ENCODE measurements around the gene GSTT2.

GSTT2 gene

GRCh38 chr22:24026733-24027132, 46.8 kb downstream of the GSTT2 start:
- H3K4me3 ChIP-seq (ENCODE audit: low read depth, low read length): no peak overlapping the region
- TF ChIP-seq CTCF (IDR thresholded peaks at IDR 0.05; ENCODE audit: low read depth, low read length) (no peak), MAX (IDR thresholded peaks at IDR 0.05; ENCODE audit: low read depth, low read length) (no peak), MYC (IDR thresholded peaks at IDR 0.05; ENCODE audit: low read depth, low read length) (no peak), POLR2A (IDR thresholded peaks at IDR 0.05; ENCODE audit: extremely low read depth, insufficient read length) (no peak)
- no peak for DNase-seq (ENCODE audit: low read depth)

GRCh38 chr22:24027389-24027975, 47.5 kb downstream of the GSTT2 start:
- no peak overlapping the region for H3K4me3 ChIP-seq (ENCODE audit: low read depth, low read length)
- DNase-seq (ENCODE audit: low read depth): no peak

GRCh38 chr22:24027991-24028390, 48.1 kb downstream of the GSTT2 start:
- no peak for TF ChIP-seq CTCF (IDR thresholded peaks at IDR 0.05; ENCODE audit: low read depth, low read length)
- no peak for TF ChIP-seq POLR2A (IDR thresholded peaks at IDR 0.05; ENCODE audit: extremely low read depth, insufficient read length)
- no peak for TF ChIP-seq MYC (IDR thresholded peaks at IDR 0.05; ENCODE audit: low read depth, low read length)
- TF ChIP-seq MAX (IDR thresholded peaks at IDR 0.05; ENCODE audit: low read depth, low read length): no peak
- no peak overlapping the region for H3K4me3 ChIP-seq (ENCODE audit: low read depth, low read length)
- no peak for DNase-seq (ENCODE audit: low read depth)

More at GRCh38 chr22:24027389-24027975, 47.5 kb downstream of the GSTT2 start:
- TF ChIP-seq POLR2A (IDR thresholded peaks at IDR 0.05; ENCODE audit: extremely low read depth, insufficient read length) (no peak), MAX (IDR thresholded peaks at IDR 0.05; ENCODE audit: low read depth, low read length) (no peak), CTCF (IDR thresholded peaks at IDR 0.05; ENCODE audit: low read depth, low read length) (no peak), MYC (IDR thresholded peaks at IDR 0.05; ENCODE audit: low read depth, low read length) (no peak)

GRCh38 chr22:24028533-24028932, 48.6 kb downstream of the GSTT2 start:
- no peak for DNase-seq (ENCODE audit: low read depth)
- H3K4me3 ChIP-seq (ENCODE audit: low read depth, low read length): no peak overlapping the region
- no peak for TF ChIP-seq MYC (IDR thresholded peaks at IDR 0.05; ENCODE audit: low read depth, low read length)
- no peak for TF ChIP-seq POLR2A (IDR thresholded peaks at IDR 0.05; ENCODE audit: extremely low read depth, insufficient read length)
- no peak for TF ChIP-seq MAX (IDR thresholded peaks at IDR 0.05; ENCODE audit: low read depth, low read length)
- TF ChIP-seq CTCF (IDR thresholded peaks at IDR 0.05; ENCODE audit: low read depth, low read length): no peak

- H3K4me3 ChIP-seq (ENCODE audit: low read depth, low read length): no peak overlapping the region
- no peak for TF ChIP-seq CTCF (IDR thresholded peaks at IDR 0.05; ENCODE audit: low read depth, low read length)
- no peak for TF ChIP-seq MAX (IDR thresholded peaks at IDR 0.05; ENCODE audit: low read depth, low read length)
- no peak for TF ChIP-seq MYC (IDR thresholded peaks at IDR 0.05; ENCODE audit: low read depth, low read length)
- no peak for TF ChIP-seq POLR2A (IDR thresholded peaks at IDR 0.05; ENCODE audit: extremely low read depth, insufficient read length)
- DNase-seq (ENCODE audit: low read depth): no peak
Measured at GRCh38 chr22:24029304-24029703, 49.4 kb downstream of the GSTT2 start.

Data from NB4 (cell line).